Smooth muscle cell (in vitro differentiated cells): Measurements from ENCODE around the gene FLVCR2. TPM values are rescaled to one million over a fixed set of nuclear protein-coding genes. Genes with fewer than 3 reads are reported as not detected.

Source experiments
- DNase-seq: peaks from one replicate; lab custom pipeline; 2025; ENCODE audit not compliant: unreplicated experiment; lab: John Stamatoyannopoulos, UW
- H2AFZ ChIP-seq: fragments of 200-600 bp; sonication (generic); 2 replicates; pipeline ENCODE4 v1.6.0; 2016; ENCODE audit warnings: antibody characterized with exemption, low read depth, mild to moderate bottlenecking
- H3F3A ChIP-seq: fragments of 200-600 bp; sonication (generic); 2 replicates; pipeline ENCODE4 v1.6.0; 2017; ENCODE audit warnings: antibody characterized with exemption, low read depth
- H3K27ac ChIP-seq: fragments of 200-600 bp; sonication (generic); 2 replicates; pipeline ENCODE4 v1.5.1; 2016; ENCODE audit warnings: low read depth, mild to moderate bottlenecking
- H3K27me3 ChIP-seq: fragments of 200-600 bp; sonication (generic); 2 replicates; pipeline ENCODE4 v1.6.1; 2016; ENCODE audit warnings: low read depth, mild to moderate bottlenecking
- H3K36me3 ChIP-seq: fragments of 200-600 bp; sonication (generic); 2 replicates; pipeline ENCODE4 v1.5.1; 2016; ENCODE audit warnings: low read depth
- H3K4me1 ChIP-seq: fragments of 200-600 bp; sonication (generic); 2 replicates; pipeline ENCODE4 v1.5.1; 2016; ENCODE audit warnings: low read depth
- H3K4me2 ChIP-seq: fragments of 200-600 bp; sonication (generic); 2 replicates; pipeline ENCODE4 v1.6.0; 2016; ENCODE audit warnings: mild to moderate bottlenecking
- H3K4me3 ChIP-seq: fragments of 200-600 bp; sonication (generic); 2 replicates; pipeline ENCODE4 v1.5.1; 2016; ENCODE audit warnings: mild to moderate bottlenecking
- H3K79me2 ChIP-seq: fragments of 200-600 bp; sonication (generic); 2 replicates; pipeline ENCODE4 v1.6.0; 2016; ENCODE audit warnings: low read depth, mild to moderate bottlenecking
- H3K9ac ChIP-seq: fragments of 200-600 bp; sonication (generic); 2 replicates; pipeline ENCODE4 v1.6.0; 2016; ENCODE audit warnings: low read depth
- H3K9me3 ChIP-seq: fragments of 200-600 bp; sonication (generic); replicated peaks from 2 replicates; pipeline ENCODE4 v1.5.1; 2016; ENCODE audit warnings: low read depth
- H4K20me1 ChIP-seq: fragments of 200-600 bp; sonication (generic); 2 replicates; pipeline ENCODE4 v1.6.0; 2016; ENCODE audit warnings: low read depth
- CTCF ChIP-seq: fragments of 200-600 bp; sonication (generic); IDR thresholded peaks from 2 replicates; pipeline ENCODE4 v1.5.1; 2017; ENCODE audit warnings: borderline replicate concordance, mild to moderate bottlenecking, antibody characterized with exemption; ENCODE audit not compliant: insufficient read depth, poor library complexity, severe bottlenecking
- WGBS: methylation state at CpG from one replicate; pipeline ENCODE4 v1.1.7; 2016; ENCODE audit warnings: low lambda C conversion rate; 5-methylcytosine and 5-hydroxymethylcytosine counted together
- polyA plus RNA-seq: library from polyadenylated mRNA; unstranded; fragments of >200 nt; fragmentation: Nextera tagmentation; extraction: Ambion mirVana; gene quantifications from 2 replicates; pipeline ENCODE4 v1.2.1, GENCODE V29; 2016
- total RNA-seq: library from RNA; depleted of rRNA; stranded (reverse); fragments of >200 nt; gene quantifications from 2 replicates; pipeline ENCODE4 v1.2.3, GENCODE V29; 2014

FLVCR2 gene
- total and polyA plus RNA-seq, 2 experiments from 2014 or later: 3.0 to 13.3 TPM

DNA sequence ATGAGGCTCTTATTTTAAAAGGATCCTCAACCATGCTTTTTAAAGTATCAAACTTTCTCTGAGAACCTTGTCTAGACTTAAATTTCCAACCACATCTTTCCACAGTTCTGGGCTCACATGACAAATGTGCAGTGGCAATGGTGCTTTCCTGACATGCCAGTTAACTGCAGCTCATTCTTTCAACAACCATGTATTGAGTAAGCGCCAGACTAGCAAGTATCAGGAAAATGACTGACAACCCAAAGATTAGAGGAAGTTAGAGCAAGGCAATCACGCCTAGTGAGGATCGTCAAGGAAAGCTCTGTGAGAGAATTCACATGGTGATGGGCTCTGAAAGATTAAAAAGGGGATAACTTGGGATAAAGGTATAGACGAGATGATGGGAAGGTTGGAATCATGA lies 35.8 kb downstream of the FLVCR2 start:
- H3K4me2 ChIP-seq: no peak overlapping the region
- no peak overlapping the region for H3K9ac ChIP-seq
- no peak for DNase-seq
- H3K27me3 ChIP-seq: no peaks in the 10 kb centered on the region
- H3K4me3 ChIP-seq: no peak overlapping the region
- H4K20me1 ChIP-seq: no peaks in the 10 kb centered on the region
- 51% methylated on average over 4 of the region's 4 CpGs for WGBS
- no peaks in the 10 kb centered on the region for H3K36me3 ChIP-seq
- peaks cover 15% of the 10 kb centered on the region for H3F3A ChIP-seq
- H3K27ac ChIP-seq: no peak overlapping the region
- no peak for TF ChIP-seq CTCF
- no peaks in the 10 kb centered on the region for H3K79me2 ChIP-seq
- no peak overlapping the region for H2AFZ ChIP-seq
- peaks cover 9% of the 10 kb centered on the region for H3K4me1 ChIP-seq
- H3K9me3 ChIP-seq: no peaks in the 10 kb centered on the region

GRCh38 chr14:75615200-75615599 lies 36.8 kb downstream of the FLVCR2 start:
- 94% methylated on average over 4 of the region's 4 CpGs for WGBS
- no peak for DNase-seq
- Histone ChIP-seq H3K9ac (no peak overlapping the region), H3K27me3 (no peaks in the 10 kb centered on the region), H3K9me3 (no peaks in the 10 kb centered on the region), H4K20me1 (no peaks in the 10 kb centered on the region), H3K79me2 (no peaks in the 10 kb centered on the region), H3K4me1 (peaks cover 6% of the 10 kb centered on the region), H3K36me3 (no peaks in the 10 kb centered on the region), H3K4me3 (no peak overlapping the region), H3K27ac (no peak overlapping the region), H2AFZ (no peak overlapping the region), H3F3A (peaks cover 15% of the 10 kb centered on the region), H3K4me2 (no peak overlapping the region)
- TF ChIP-seq CTCF: no peak

GRCh38 chr14:75619548-75619947 lies 41.1 kb downstream of the FLVCR2 start:
- Histone ChIP-seq H3K4me1 (no peaks in the 10 kb centered on the region), H3K9ac (no peak overlapping the region), H4K20me1 (no peaks in the 10 kb centered on the region), H3K4me2 (no peak overlapping the region), H2AFZ (no peak overlapping the region), H3F3A (no peaks in the 10 kb centered on the region), H3K79me2 (no peaks in the 10 kb centered on the region), H3K9me3 (no peaks in the 10 kb centered on the region), H3K27ac (no peak overlapping the region), H3K27me3 (no peaks in the 10 kb centered on the region), H3K36me3 (no peaks in the 10 kb centered on the region), H3K4me3 (no peak overlapping the region)
- WGBS: 47% methylated on average over 1 of the region's 1 CpG
- no peak for DNase-seq
- no peak for TF ChIP-seq CTCF

- H3K4me2 ChIP-seq: no peak overlapping the region
- H3K4me1 ChIP-seq: no peaks in the 10 kb centered on the region
- no peak overlapping the region for H3K4me3 ChIP-seq
- H3F3A ChIP-seq: no peaks in the 10 kb centered on the region
- no peak for DNase-seq
- no peaks in the 10 kb centered on the region for H3K9me3 ChIP-seq
- H3K27ac ChIP-seq: no peak overlapping the region
- no peaks in the 10 kb centered on the region for H3K27me3 ChIP-seq
- H3K36me3 ChIP-seq: no peaks in the 10 kb centered on the region
- TF ChIP-seq CTCF: no peak
- 96% methylated on average over 3 of the region's 3 CpGs for WGBS
- no peaks in the 10 kb centered on the region for H3K79me2 ChIP-seq
- H2AFZ ChIP-seq: no peak overlapping the region
- H3K9ac ChIP-seq: no peak overlapping the region
- H4K20me1 ChIP-seq: no peaks in the 10 kb centered on the region
Observed at GRCh38 chr14:75625034-75625433, 46.6 kb downstream of the FLVCR2 start.
